Stomach (tissue), 4 donors: ENCODE results near the gene UBE4B.

Source experiments
- CTCF ChIP-seq, 7 experiments: fragments of 450-650 bp in 4 of 7; fragments of 200-600 bp in 3 of 7; sonication (generic) in 3 of 7; IDR thresholded peaks; one replicate each; pipeline ENCODE4 v1.5.1; 2016 to 2019; ENCODE audit warnings: antibody characterized with exemption in 7 of 7, control low read depth in 2 of 7, mild to moderate bottlenecking in 1 of 7
- POLR2A ChIP-seq, 4 donors: fragments of 450-650 bp; IDR thresholded peaks; one replicate each; pipeline ENCODE4 v1.6.1; 2016; ENCODE audit warnings: antibody characterized with exemption in 4 of 4, control low read depth in 2 of 4, mild to moderate bottlenecking in 1 of 4, moderate library complexity in 1 of 4
- POLR2AphosphoS5 ChIP-seq, 3 donors: sonication (generic); formaldehyde crosslinking; IDR thresholded peaks; one replicate each; pipeline ENCODE4 v1.6.1; 2016; ENCODE audit warnings: antibody characterized with exemption in 3 of 3

- TF ChIP-seq CTCF (IDR thresholded peaks at IDR 0.05) (no peak), POLR2A (IDR thresholded peaks at IDR 0.05) (no peak), POLR2AphosphoS5 (IDR thresholded peaks at IDR 0.05) (no peak)
Observed at GRCh38 chr1:10140981-10141380, 108.2 kb downstream of the UBE4B start.
